Spleen (tissue), 7 donors: ENCODE data around the gene GRM1.

Source experiments
- POLR2A ChIP-seq, 3 donors: fragments of 450-650 bp; IDR thresholded peaks; one replicate each; pipeline ENCODE4 v1.5.1; 2017; ENCODE audit warnings: antibody characterized with exemption in 3 of 3, mild to moderate bottlenecking in 1 of 3
- TF ChIP-seq, protein P1 (sequence below), 11 experiments: fragments of 200-600 bp in 7 of 11; fragments of 450-650 bp in 4 of 11; sonication (generic) in 4 of 11; IDR thresholded peaks in 8 of 11; conservative IDR thresholded peaks in 3 of 11; 1 replicate in 7 of 11; 2 replicates in 4 of 11; pipeline versions ENCODE4 v1.4.0 to v1.8.0; 2016 to 2021; ENCODE audit warnings: antibody characterized with exemption in 11 of 11, inconsistent platforms in 4 of 11, mild to moderate bottlenecking in 1 of 11
- donor health status: DM: no; HTN: no; CAD: no; lungs with moderate emphysema.
- donor health status: DM: no; HTN: no; CAD: no.
- donor health status: DM: no; HTN: no; CAD: no.

GRCh38 chr6:146420255-146420654 lies 391.4 kb downstream of the GRM1 start:
- TF ChIP-seq, protein P1, sequence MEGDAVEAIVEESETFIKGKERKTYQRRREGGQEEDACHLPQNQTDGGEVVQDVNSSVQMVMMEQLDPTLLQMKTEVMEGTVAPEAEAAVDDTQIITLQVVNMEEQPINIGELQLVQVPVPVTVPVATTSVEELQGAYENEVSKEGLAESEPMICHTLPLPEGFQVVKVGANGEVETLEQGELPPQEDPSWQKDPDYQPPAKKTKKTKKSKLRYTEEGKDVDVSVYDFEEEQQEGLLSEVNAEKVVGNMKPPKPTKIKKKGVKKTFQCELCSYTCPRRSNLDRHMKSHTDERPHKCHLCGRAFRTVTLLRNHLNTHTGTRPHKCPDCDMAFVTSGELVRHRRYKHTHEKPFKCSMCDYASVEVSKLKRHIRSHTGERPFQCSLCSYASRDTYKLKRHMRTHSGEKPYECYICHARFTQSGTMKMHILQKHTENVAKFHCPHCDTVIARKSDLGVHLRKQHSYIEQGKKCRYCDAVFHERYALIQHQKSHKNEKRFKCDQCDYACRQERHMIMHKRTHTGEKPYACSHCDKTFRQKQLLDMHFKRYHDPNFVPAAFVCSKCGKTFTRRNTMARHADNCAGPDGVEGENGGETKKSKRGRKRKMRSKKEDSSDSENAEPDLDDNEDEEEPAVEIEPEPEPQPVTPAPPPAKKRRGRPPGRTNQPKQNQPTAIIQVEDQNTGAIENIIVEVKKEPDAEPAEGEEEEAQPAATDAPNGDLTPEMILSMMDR (IDR thresholded peaks at IDR 0.05 in 8 of 11, conservative IDR thresholded peaks at IDR 0.05 in 3 of 11), result no peak
- TF ChIP-seq POLR2A (IDR thresholded peaks at IDR 0.05), result no peak
